VCaP (cell line): ENCODE measurements around the gene BNC2.

Source experiments
- H3K27ac ChIP-seq: fragments of 450-650 bp; 2 replicates; pipeline ENCODE4 v1.5.1; 2017
- CTCF ChIP-seq: fragments of 450-650 bp; conservative IDR thresholded peaks from 2 replicates; pipeline ENCODE4 v1.5.1; 2017; ENCODE audit warnings: mild to moderate bottlenecking, moderate library complexity

The BNC2 gene

GRCh38 chr9:16469184-16469583 lies 401.3 kb downstream of the BNC2 start:
- no peak overlapping the region for H3K27ac ChIP-seq
- no peak for TF ChIP-seq CTCF

GRCh38 chr9:16461851-16462250 lies 408.6 kb downstream of the BNC2 start:
- peak overlapping the region; percentile 48 for H3K27ac ChIP-seq
- TF ChIP-seq CTCF, result no peak

- no peak for TF ChIP-seq CTCF
- peak overlapping the region; percentile 48 for H3K27ac ChIP-seq
Observed at GRCh38 chr9:16461137-16461840, 409.2 kb downstream of the BNC2 start.

GRCh38 chr9:16460696-16461095 lies 409.8 kb downstream of the BNC2 start:
- no peak for TF ChIP-seq CTCF
- H3K27ac ChIP-seq, result peak overlapping the region; percentile 48; the same call in 1 of the 2 replicates

- no peak for TF ChIP-seq CTCF
- no peak overlapping the region for H3K27ac ChIP-seq
Observed at GRCh38 chr9:16459421-16460148, 410.9 kb downstream of the BNC2 start.

- no peak overlapping the region for H3K27ac ChIP-seq
- no peak for TF ChIP-seq CTCF
Observed at GRCh38 chr9:16458696-16459420, 411.6 kb downstream of the BNC2 start.

- H3K27ac ChIP-seq, result no peak overlapping the region
- TF ChIP-seq CTCF, result no peak
Observed at GRCh38 chr9:16455842-16456241, 414.6 kb downstream of the BNC2 start.
